CD14-positive monocyte (primary cell): ENCODE results near the gene GRAMD2B. TPM values are rescaled to one million over a fixed set of nuclear protein-coding genes. Genes with fewer than 3 reads are reported as not detected.

Source experiments
- DNase-seq, 3 donors: peaks; one replicate each; pipeline ENCODE4 v3.0.0-alpha.2; 2011 to 2022
- H2AFZ ChIP-seq: 2 replicates; pipeline ENCODE4 v1.6.0; 2012; ENCODE audit warnings: mild to moderate bottlenecking, low read depth, low read length, inconsistent platforms; ENCODE audit not compliant: insufficient read depth, poor library complexity, severe bottlenecking
- H3K27ac ChIP-seq, 2 donors: 1 replicate in 1 of 2; 2 replicates in 1 of 2; pipeline ENCODE4 v1.5.1; 2012 to 2013; ENCODE audit warnings: low read length in 2 of 2, control low read depth in 1 of 2, inconsistent platforms in 1 of 2, low read depth in 1 of 2, mild to moderate bottlenecking in 1 of 2
- H3K27me3 ChIP-seq, 2 donors: one replicate each; pipeline versions ENCODE4 v1.6.0 to v1.6.1; 2011 to 2013; ENCODE audit warnings: low read length in 2 of 2; ENCODE audit not compliant: control insufficient read depth in 2 of 2, insufficient read depth in 2 of 2
- H3K36me3 ChIP-seq, 2 donors: replicated peaks in 1 of 2; 1 replicate in 1 of 2; 2 replicates in 1 of 2; pipeline versions ENCODE4 v1.5.1 to v1.6.1; 2012 to 2013; ENCODE audit warnings: low read length in 2 of 2, control low read depth in 1 of 2, inconsistent platforms in 1 of 2, mild to moderate bottlenecking in 1 of 2; ENCODE audit not compliant: insufficient read depth in 2 of 2, control insufficient read depth in 1 of 2
- H3K4me1 ChIP-seq, 2 donors: 1 replicate in 1 of 2; 2 replicates in 1 of 2; pipeline versions ENCODE4 v1.5.1 to v1.6.1; 2012 to 2013; ENCODE audit warnings: low read length in 2 of 2, control low read depth in 1 of 2, inconsistent platforms in 1 of 2, mild to moderate bottlenecking in 1 of 2, moderate library complexity in 1 of 2; ENCODE audit not compliant: insufficient read depth in 2 of 2, control insufficient read depth in 1 of 2
- H3K4me2 ChIP-seq: replicated peaks from 2 replicates; pipeline ENCODE3; 2012; ENCODE audit warnings: low read length, moderate library complexity, mild to moderate bottlenecking; ENCODE audit not compliant: poor library complexity, severe bottlenecking; ENCODE audit errors: extremely low read depth
- H3K4me3 ChIP-seq, 3 experiments: fragments of 200-600 bp in 1 of 3; sonication (generic) in 1 of 3; replicated peaks in 1 of 3; 1 replicate in 2 of 3; 2 replicates in 1 of 3; pipeline ENCODE4 v1.5.1; 2011 to 2013; ENCODE audit warnings: low read length in 3 of 3, mild to moderate bottlenecking in 3 of 3, control low read depth in 2 of 3, low read depth in 2 of 3, inconsistent platforms in 1 of 3, moderate library complexity in 1 of 3
- H3K79me2 ChIP-seq: 2 replicates; pipeline ENCODE4 v1.6.0; 2012; ENCODE audit warnings: mild to moderate bottlenecking, control low read depth, inconsistent platforms, low read length, moderate library complexity; ENCODE audit not compliant: insufficient read depth
- H3K9ac ChIP-seq: 2 replicates; pipeline ENCODE4 v1.6.0; 2017; ENCODE audit warnings: low read length, mild to moderate bottlenecking; ENCODE audit not compliant: insufficient read depth, poor library complexity, severe bottlenecking
- H3K9me3 ChIP-seq, 2 donors: replicated peaks in 1 of 2; 1 replicate in 1 of 2; 2 replicates in 1 of 2; pipeline versions ENCODE4 v1.5.1 to v1.6.1; 2012 to 2013; ENCODE audit warnings: low read length in 2 of 2, control low read depth in 1 of 2; ENCODE audit not compliant: control insufficient read depth in 1 of 2, insufficient read depth in 1 of 2
- H4K20me1 ChIP-seq: 2 replicates; pipeline ENCODE4 v1.6.0; 2012; ENCODE audit warnings: mild to moderate bottlenecking, low read length, control low read depth, moderate library complexity; ENCODE audit not compliant: insufficient read depth
- H3K27ac Mint-ChIP-seq, 7 donors: one replicate each; pipeline ENCODE4 v1.8.0; 2020; ENCODE audit warnings: mild to moderate bottlenecking in 7 of 7, mixed read lengths in 7 of 7, moderate library complexity in 6 of 7, inconsistent platforms in 2 of 7
- H3K27me3 Mint-ChIP-seq, 3 donors: one replicate each; pipeline ENCODE4 v1.8.0; 2021 to 2022; ENCODE audit warnings: low read depth in 3 of 3, mild to moderate bottlenecking in 3 of 3, mixed read lengths in 3 of 3, moderate library complexity in 3 of 3, inconsistent platforms in 1 of 3
- H3K36me3 Mint-ChIP-seq, 2 donors: one replicate each; pipeline ENCODE4 v1.8.0; 2020; ENCODE audit warnings: mixed read lengths in 2 of 2, inconsistent platforms in 1 of 2, mild to moderate bottlenecking in 1 of 2
- H3K4me1 Mint-ChIP-seq: one replicate; pipeline ENCODE4 v1.8.0; 2020; ENCODE audit warnings: mild to moderate bottlenecking, mixed read lengths
- H3K4me3 Mint-ChIP-seq, 2 donors: one replicate each; pipeline ENCODE4 v1.8.0; 2020; ENCODE audit warnings: mild to moderate bottlenecking in 2 of 2, mixed read lengths in 2 of 2, moderate library complexity in 1 of 2
- H3K9me3 Mint-ChIP-seq, 7 donors: one replicate each; pipeline ENCODE4 v1.8.0; 2020 to 2022; ENCODE audit warnings: mixed read lengths in 7 of 7, mild to moderate bottlenecking in 6 of 7, moderate library complexity in 6 of 7, inconsistent platforms in 2 of 7
- WGBS: methylation state at CpG from one replicate; pipeline ENCODE4 v1.1.5; 2013; ENCODE audit warnings: missing lambda C conversion rate; ENCODE audit not compliant: insufficient coverage; 5-methylcytosine and 5-hydroxymethylcytosine counted together
- intact Hi-C, 2 donors: fragments of 100-400 bp; cut with micrococcal nuclease; formaldehyde crosslinking; loops; one replicate each; pipeline versions ENCODE4 v1.15.0 to v1.15.1; 2023
- polyA plus RNA-seq, 3 donors: library from polyadenylated mRNA; depleted of rRNA in 1 of 3; unstranded in 2 of 3; stranded (reverse) in 1 of 3; fragments of 300-500 nt in 2 of 3; fragments of >200 nt in 1 of 3; fragmentation: Illumina TruSeq in 2 of 3; gene quantifications; 1 replicate in 2 of 3; 2 replicates in 1 of 3; pipeline ENCODE4 v1.2.3, GENCODE V29; 2012 to 2021
- TF ChIP-seq, protein P1 (sequence below): fragments of 200-600 bp; IDR thresholded peaks from one replicate; pipeline ENCODE4 v1.8.0; 2022; ENCODE audit warnings: antibody characterized with exemption, mild to moderate bottlenecking

Gene GRAMD2B
- polyA plus RNA-seq, 3 donors: 0.79 to 1.2 (median 1.1) TPM

DNA sequence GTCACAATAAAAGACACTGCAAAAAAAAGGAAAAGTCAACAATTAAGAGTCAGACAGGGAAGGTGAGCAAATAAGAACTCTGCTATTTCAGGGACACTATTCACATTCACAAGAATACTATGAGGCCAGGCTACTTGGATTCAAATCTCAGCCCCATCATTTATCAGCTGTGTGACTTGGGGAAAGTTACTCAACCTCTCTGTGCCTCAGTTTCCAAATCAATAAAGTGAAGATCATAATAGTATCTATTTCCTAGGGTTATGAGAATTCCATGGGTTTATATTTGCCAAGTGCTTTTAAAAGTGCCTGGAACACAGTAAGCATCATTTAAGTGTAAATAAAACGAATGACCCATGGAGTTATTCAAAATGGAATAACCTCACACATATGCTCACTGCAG, 115.4 kb downstream of the GRAMD2B start:
- no peak for DNase-seq
- Mint-ChIP-seq H3K4me3 (no peak overlapping the region), H3K27me3 (peaks cover 3% of the 10 kb centered on the region in 3 donors), H3K9me3 (peaks cover 0 to 1% (median 0%) of the 10 kb centered on the region in 7 donors), H3K27ac (no peak overlapping the region), H3K4me1 (peaks cover 7% of the 10 kb centered on the region), H3K36me3 (no peaks in the 10 kb centered on the region)
- no peaks in the 10 kb centered on the region for H4K20me1 ChIP-seq
- no peak overlapping the region for H2AFZ ChIP-seq
- no CpG with 5 or more reads among the region's 1 CpG for WGBS
- no peak overlapping the region for H3K9ac ChIP-seq
- intact Hi-C loops: loop anchor here in 1 of 2 donors (2.0 kb wide), 1 partner anchor 198 kb away; no protein-coding TSS in a partner anchor
- no peaks in the 10 kb centered on the region for H3K79me2 ChIP-seq
- no peak overlapping the region for H3K27ac ChIP-seq
- H3K9me3 ChIP-seq: no peaks in the 10 kb centered on the region
- no peak overlapping the region for H3K4me3 ChIP-seq
- no peak overlapping the region for H3K4me2 ChIP-seq
- TF ChIP-seq, protein P1, sequence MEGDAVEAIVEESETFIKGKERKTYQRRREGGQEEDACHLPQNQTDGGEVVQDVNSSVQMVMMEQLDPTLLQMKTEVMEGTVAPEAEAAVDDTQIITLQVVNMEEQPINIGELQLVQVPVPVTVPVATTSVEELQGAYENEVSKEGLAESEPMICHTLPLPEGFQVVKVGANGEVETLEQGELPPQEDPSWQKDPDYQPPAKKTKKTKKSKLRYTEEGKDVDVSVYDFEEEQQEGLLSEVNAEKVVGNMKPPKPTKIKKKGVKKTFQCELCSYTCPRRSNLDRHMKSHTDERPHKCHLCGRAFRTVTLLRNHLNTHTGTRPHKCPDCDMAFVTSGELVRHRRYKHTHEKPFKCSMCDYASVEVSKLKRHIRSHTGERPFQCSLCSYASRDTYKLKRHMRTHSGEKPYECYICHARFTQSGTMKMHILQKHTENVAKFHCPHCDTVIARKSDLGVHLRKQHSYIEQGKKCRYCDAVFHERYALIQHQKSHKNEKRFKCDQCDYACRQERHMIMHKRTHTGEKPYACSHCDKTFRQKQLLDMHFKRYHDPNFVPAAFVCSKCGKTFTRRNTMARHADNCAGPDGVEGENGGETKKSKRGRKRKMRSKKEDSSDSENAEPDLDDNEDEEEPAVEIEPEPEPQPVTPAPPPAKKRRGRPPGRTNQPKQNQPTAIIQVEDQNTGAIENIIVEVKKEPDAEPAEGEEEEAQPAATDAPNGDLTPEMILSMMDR: no peak
- H3K27me3 ChIP-seq: no peaks in the 10 kb centered on the region
- H3K36me3 ChIP-seq: no peaks in the 10 kb centered on the region
- H3K4me1 ChIP-seq: no peaks in the 10 kb centered on the region

DNA sequence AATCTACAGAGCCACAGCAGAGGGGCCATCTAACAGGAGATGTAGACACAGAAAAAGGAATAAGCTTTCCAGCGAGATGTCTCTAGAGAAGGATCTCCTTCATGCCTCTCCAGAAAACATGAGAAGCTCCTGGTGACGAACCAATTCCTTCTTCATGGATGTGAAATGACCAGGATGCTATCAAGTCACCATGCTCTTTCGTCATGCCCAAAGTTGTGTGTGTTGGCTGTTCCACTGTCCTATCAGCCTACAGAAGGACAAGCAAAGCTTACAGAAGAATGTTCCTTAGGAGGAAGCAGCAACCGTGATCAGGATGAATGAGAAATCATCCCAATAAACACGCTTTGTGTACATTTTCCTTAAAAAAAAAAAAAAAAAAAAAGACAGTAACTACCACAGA, 117.4 kb downstream of the GRAMD2B start:
- Histone ChIP-seq H3K27ac (no peak overlapping the region), H3K79me2 (no peaks in the 10 kb centered on the region), H3K9ac (no peak overlapping the region), H3K36me3 (no peaks in the 10 kb centered on the region), H2AFZ (no peak overlapping the region), H4K20me1 (no peaks in the 10 kb centered on the region), H3K4me1 (no peaks in the 10 kb centered on the region), H3K9me3 (no peaks in the 10 kb centered on the region), H3K4me2 (no peak overlapping the region), H3K4me3 (no peak overlapping the region), H3K27me3 (no peaks in the 10 kb centered on the region)
- WGBS: no CpG with 5 or more reads among the region's 5 CpGs
- Mint-ChIP-seq H3K36me3 (no peaks in the 10 kb centered on the region), H3K4me3 (no peak overlapping the region), H3K27ac (no peak overlapping the region), H3K27me3 (peaks cover 0 to 3% (median 3%) of the 10 kb centered on the region in 3 donors), H3K4me1 (peaks cover 7% of the 10 kb centered on the region), H3K9me3 (peaks cover 0 to 2% (median 0%) of the 10 kb centered on the region in 7 donors)
- no peak for DNase-seq
- intact Hi-C loops: no loop called here
- TF ChIP-seq, protein P1: no peak
